HEK293 (cell line): ENCODE data around the gene CCNY.

Experiments used
- CTCF ChIA-PET: fragments of 350-600 bp; formaldehyde crosslinking; extraction: SDS; loops from one replicate; lab custom pipeline; 2021; ENCODE audit warnings: antibody characterized with exemption; lab: Yijun Ruan, JAX
- POLR2A ChIA-PET: fragments of 300-600 bp; formaldehyde crosslinking; extraction: SDS; loops from one replicate; lab custom pipeline; 2020; ENCODE audit warnings: antibody characterized with exemption, inconsistent platforms; lab: Yijun Ruan, JAX
- H3K27ac ChIP-seq: fragments of 200-500 bp; sonication (Bioruptor generic); 2 replicates; pipeline ENCODE4 v1.5.1; 2014; ENCODE audit warnings: low read depth, low read length, control low read depth, inconsistent platforms; ENCODE audit errors: extremely low read depth
- H3K36me3 ChIP-seq, 2 experiments: fragments of 200-500 bp in 1 of 2; sonication (Bioruptor generic) in 1 of 2; 1 replicate in 1 of 2; 2 replicates in 1 of 2; pipeline ENCODE4 v1.5.1; 2014 to 2017; ENCODE audit warnings: inconsistent platforms in 2 of 2, low read length in 2 of 2; ENCODE audit not compliant: control insufficient read depth in 2 of 2, insufficient read depth in 1 of 2
- H3K4me1 ChIP-seq: fragments of 200-500 bp; sonication (Bioruptor generic); 2 replicates; pipeline ENCODE4 v1.5.1; 2014; ENCODE audit warnings: mild to moderate bottlenecking, low read length, inconsistent platforms; ENCODE audit not compliant: control insufficient read depth, insufficient read depth
- H3K4me3 ChIP-seq: 2 replicates; pipeline ENCODE4 v1.5.1; 2011; ENCODE audit warnings: low read depth, mild to moderate bottlenecking, control low read depth, low read length, moderate library complexity
- H3K9me3 ChIP-seq: fragments of 200-500 bp; sonication (Bioruptor generic); 2 replicates; pipeline ENCODE4 v1.5.1; 2014; ENCODE audit warnings: low read depth, low read length, inconsistent platforms; ENCODE audit not compliant: control insufficient read depth, insufficient read depth
- EGR2 ChIP-seq: fragments of 450-650 bp; formaldehyde crosslinking; IDR thresholded peaks from 2 replicates; pipeline ENCODE4 v1.5.1; 2016; ENCODE audit warnings: low read depth, missing biosample characterization, missing genetic modification characterization
- HOXD13 ChIP-seq: sonication (generic); formaldehyde crosslinking; IDR thresholded peaks from 2 replicates; pipeline ENCODE4 v1.8.0; 2022; ENCODE audit warnings: missing genetic modification reagents, borderline replicate concordance
- OSR2 ChIP-seq: fragments of 450-650 bp; formaldehyde crosslinking; IDR thresholded peaks from 2 replicates; pipeline ENCODE4 v1.5.1; 2016; ENCODE audit warnings: missing biosample characterization, missing genetic modification characterization
- SP7 ChIP-seq: fragments of 450-650 bp; formaldehyde crosslinking; IDR thresholded peaks from 2 replicates; pipeline ENCODE4 v1.5.1; 2016; ENCODE audit warnings: missing biosample characterization, missing genetic modification characterization
- WT1 ChIP-seq: fragments of 450-650 bp; formaldehyde crosslinking; IDR thresholded peaks from 2 replicates; pipeline ENCODE4 v1.5.1; 2016; ENCODE audit warnings: missing biosample characterization, missing genetic modification characterization
- ZEB2 ChIP-seq: fragments of 450-650 bp; formaldehyde crosslinking; IDR thresholded peaks from 2 replicates; pipeline ENCODE4 v1.5.1; 2016; ENCODE audit warnings: missing biosample characterization, missing genetic modification characterization
- ZNF112 ChIP-seq: fragments of 450-650 bp; formaldehyde crosslinking; IDR thresholded peaks from 2 replicates; pipeline ENCODE4 v1.5.0; 2017; ENCODE audit warnings: missing biosample characterization, missing genetic modification characterization
- ZNF146 ChIP-seq: fragments of 450-650 bp; formaldehyde crosslinking; IDR thresholded peaks from 2 replicates; pipeline ENCODE4 v1.5.1; 2016; ENCODE audit warnings: missing biosample characterization, missing genetic modification characterization
- ZNF155 ChIP-seq: fragments of 450-650 bp; formaldehyde crosslinking; IDR thresholded peaks from 2 replicates; pipeline ENCODE4 v1.5.1; 2016; ENCODE audit warnings: missing biosample characterization, missing genetic modification characterization
- ZNF2 ChIP-seq: fragments of 450-650 bp; formaldehyde crosslinking; IDR thresholded peaks from 2 replicates; pipeline ENCODE4 v1.5.1; 2016; ENCODE audit warnings: missing biosample characterization, missing genetic modification characterization
- ZNF223 ChIP-seq: fragments of 450-650 bp; formaldehyde crosslinking; IDR thresholded peaks from 2 replicates; pipeline ENCODE4 v1.5.1; 2016; ENCODE audit warnings: missing biosample characterization, missing genetic modification characterization
- ZNF274 ChIP-seq, 2 experiments: fragments of 200-500 bp in 1 of 2; fragments of 450-650 bp in 1 of 2; sonication (Bioruptor generic) in 1 of 2; formaldehyde crosslinking in 1 of 2; IDR thresholded peaks; 2 replicates each; pipeline versions ENCODE4 v1.5.1 to v1.6.1; 2014 to 2016; ENCODE audit warnings: borderline replicate concordance in 1 of 2, inconsistent platforms in 1 of 2, low read length in 1 of 2, missing biosample characterization in 1 of 2, missing genetic modification characterization in 1 of 2
- ZNF311 ChIP-seq: fragments of 450-650 bp; formaldehyde crosslinking; IDR thresholded peaks from 2 replicates; pipeline ENCODE4 v1.5.1; 2017; ENCODE audit warnings: missing biosample characterization, missing genetic modification characterization, borderline replicate concordance
- ZNF473 ChIP-seq: fragments of 450-650 bp; formaldehyde crosslinking; IDR thresholded peaks from 2 replicates; pipeline ENCODE4 v1.5.1; 2017; ENCODE audit warnings: missing biosample characterization, missing genetic modification characterization
- ZNF501 ChIP-seq: fragments of 450-650 bp; formaldehyde crosslinking; IDR thresholded peaks from 2 replicates; pipeline ENCODE4 v1.5.1; 2016; ENCODE audit warnings: missing biosample characterization, missing genetic modification characterization
- ZNF510 ChIP-seq: fragments of 450-650 bp; formaldehyde crosslinking; IDR thresholded peaks from 2 replicates; pipeline ENCODE4 v1.5.1; 2018; ENCODE audit warnings: mild to moderate bottlenecking, missing genetic modification characterization, missing biosample characterization; ENCODE audit not compliant: insufficient replicate concordance
- ZNF529 ChIP-seq: fragments of 450-650 bp; formaldehyde crosslinking; IDR thresholded peaks from 2 replicates; pipeline ENCODE4 v1.5.1; 2017; ENCODE audit warnings: missing genetic modification characterization, missing biosample characterization; ENCODE audit not compliant: insufficient replicate concordance
- ZNF530 ChIP-seq: fragments of 450-650 bp; formaldehyde crosslinking; IDR thresholded peaks from 2 replicates; pipeline ENCODE4 v1.5.1; 2016; ENCODE audit warnings: low read depth, missing biosample characterization, missing genetic modification characterization
- ZNF585B ChIP-seq: fragments of 450-650 bp; formaldehyde crosslinking; IDR thresholded peaks from 2 replicates; pipeline ENCODE4 v1.5.1; 2016; ENCODE audit warnings: missing biosample characterization, missing genetic modification characterization
- ZNF654 ChIP-seq: fragments of 450-650 bp; formaldehyde crosslinking; IDR thresholded peaks from 2 replicates; pipeline ENCODE4 v1.5.1; 2016; ENCODE audit warnings: low read depth, missing biosample characterization, missing genetic modification characterization
- ZNF670 ChIP-seq: fragments of 450-650 bp; formaldehyde crosslinking; IDR thresholded peaks from 2 replicates; pipeline ENCODE4 v1.5.1; 2016; ENCODE audit warnings: missing biosample characterization, missing genetic modification characterization, low read depth
- ZNF792 ChIP-seq: fragments of 450-650 bp; formaldehyde crosslinking; IDR thresholded peaks from 2 replicates; pipeline ENCODE4 v1.5.1; 2016; ENCODE audit warnings: missing biosample characterization, missing genetic modification characterization
- ZNF830 ChIP-seq: fragments of 450-650 bp; IDR thresholded peaks from 2 replicates; pipeline ENCODE4 v1.5.0; 2018; ENCODE audit warnings: missing biosample characterization, missing genetic modification characterization, low read depth, mild to moderate bottlenecking, moderate library complexity
- TF ChIP-seq, protein P1 (sequence below): IDR thresholded peaks from 2 replicates; pipeline ENCODE4 v1.6.1; 2011; ENCODE audit warnings: mild to moderate bottlenecking, low read depth, low read length, borderline replicate concordance
- TF ChIP-seq, protein P2 (sequence below): fragments of 450-650 bp; formaldehyde crosslinking; IDR thresholded peaks from 2 replicates; pipeline ENCODE4 v1.5.1; 2016; ENCODE audit warnings: missing biosample characterization, missing genetic modification characterization

Gene CCNY

DNA sequence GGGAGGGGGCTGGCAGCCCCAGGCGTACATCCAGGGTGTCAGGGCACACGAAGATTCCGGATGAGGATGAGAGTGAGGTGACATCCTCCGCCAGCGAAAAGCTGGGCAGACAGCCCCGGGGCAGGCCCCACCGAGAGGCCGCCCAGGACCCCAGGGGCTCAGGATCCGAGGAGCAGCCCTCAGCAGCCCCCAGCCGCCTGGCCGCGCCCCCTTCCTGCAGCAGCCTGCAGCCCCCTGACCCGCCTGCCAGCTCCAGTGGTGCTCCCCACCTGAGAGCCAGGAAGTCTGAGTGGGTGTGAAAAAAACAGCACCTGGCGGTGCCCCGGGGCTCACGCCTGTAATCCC lies 272.0 kb downstream of the CCNY start:
- H3K4me3 ChIP-seq = no peak overlapping the region
- no peak for TF ChIP-seq OSR2
- TF ChIP-seq ZNF792 (tag by site-specific recombination) = no peak
- TF ChIP-seq ZNF654 (tag by site-specific recombination) = no peak
- TF ChIP-seq WT1 (tag by site-specific recombination) = no peak
- no peak for TF ChIP-seq ZEB2 (tag by site-specific recombination)
- TF ChIP-seq ZNF510 (tag by site-specific recombination) = no peak
- no peak for TF ChIP-seq ZNF530 (tag by site-specific recombination)
- TF ChIP-seq, protein P1, sequence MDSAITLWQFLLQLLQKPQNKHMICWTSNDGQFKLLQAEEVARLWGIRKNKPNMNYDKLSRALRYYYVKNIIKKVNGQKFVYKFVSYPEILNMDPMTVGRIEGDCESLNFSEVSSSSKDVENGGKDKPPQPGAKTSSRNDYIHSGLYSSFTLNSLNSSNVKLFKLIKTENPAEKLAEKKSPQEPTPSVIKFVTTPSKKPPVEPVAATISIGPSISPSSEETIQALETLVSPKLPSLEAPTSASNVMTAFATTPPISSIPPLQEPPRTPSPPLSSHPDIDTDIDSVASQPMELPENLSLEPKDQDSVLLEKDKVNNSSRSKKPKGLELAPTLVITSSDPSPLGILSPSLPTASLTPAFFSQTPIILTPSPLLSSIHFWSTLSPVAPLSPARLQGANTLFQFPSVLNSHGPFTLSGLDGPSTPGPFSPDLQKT = no peak
- TF ChIP-seq HOXD13 = no peak
- no peak for TF ChIP-seq ZNF223 (tag by site-specific recombination)
- no peak for TF ChIP-seq ZNF501 (tag by site-specific recombination)
- TF ChIP-seq EGR2 = no peak
- CTCF ChIA-PET = interaction anchor here (0.7 kb wide), 1 partner anchor 1156 kb away, joined by 3 read pairs; no protein-coding TSS in a partner anchor

DNA sequence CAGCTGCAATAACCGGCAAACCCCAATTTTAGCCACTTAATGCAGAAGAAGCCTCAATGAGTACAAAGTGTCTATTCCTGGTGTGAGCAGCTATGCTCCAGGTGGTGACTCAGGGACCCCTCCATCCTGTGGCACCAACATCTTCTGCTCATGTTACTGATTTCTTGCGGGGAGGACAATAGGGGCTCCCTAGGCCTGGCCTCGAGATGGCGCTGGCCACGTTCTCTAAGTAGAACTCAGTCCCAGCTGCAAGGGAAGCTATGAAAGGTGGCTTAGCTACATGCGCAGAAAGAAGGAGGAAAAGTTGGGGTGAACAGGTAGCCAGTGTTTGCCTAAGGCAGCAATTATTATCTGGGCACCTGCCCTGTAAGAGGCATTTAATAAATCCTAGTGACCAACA lies 275.4 kb downstream of the CCNY start:
- Histone ChIP-seq H3K27ac (no peak overlapping the region), H3K4me3 (no peak overlapping the region), H3K4me1 (no peaks in the 10 kb centered on the region), H3K36me3 (no peaks in the 10 kb centered on the region)
- POLR2A ChIA-PET = no interaction called here
- TF ChIP-seq ZNF2 (no peak), ZNF529 (tag by site-specific recombination) (no peak), ZNF473 (tag by site-specific recombination) (no peak), ZNF830 (tag by site-specific recombination) (no peak), ZNF311 (no peak), ZNF146 (no peak), ZNF274 (IDR thresholded peaks at IDR 0.05; ENCODE audit: low read length) (no peak), ZNF274 (tag by site-specific recombination; IDR thresholded peaks at IDR 0.05; ENCODE audit: borderline replicate concordance) (no peak), SP7 (tag by site-specific recombination) (no peak), ZNF670 (tag by site-specific recombination) (no peak), ZNF112 (tag by site-specific recombination) (no peak), ZNF155 (tag by site-specific recombination) (no peak), ZNF585B (tag by site-specific recombination) (no peak)
- TF ChIP-seq, protein P2, sequence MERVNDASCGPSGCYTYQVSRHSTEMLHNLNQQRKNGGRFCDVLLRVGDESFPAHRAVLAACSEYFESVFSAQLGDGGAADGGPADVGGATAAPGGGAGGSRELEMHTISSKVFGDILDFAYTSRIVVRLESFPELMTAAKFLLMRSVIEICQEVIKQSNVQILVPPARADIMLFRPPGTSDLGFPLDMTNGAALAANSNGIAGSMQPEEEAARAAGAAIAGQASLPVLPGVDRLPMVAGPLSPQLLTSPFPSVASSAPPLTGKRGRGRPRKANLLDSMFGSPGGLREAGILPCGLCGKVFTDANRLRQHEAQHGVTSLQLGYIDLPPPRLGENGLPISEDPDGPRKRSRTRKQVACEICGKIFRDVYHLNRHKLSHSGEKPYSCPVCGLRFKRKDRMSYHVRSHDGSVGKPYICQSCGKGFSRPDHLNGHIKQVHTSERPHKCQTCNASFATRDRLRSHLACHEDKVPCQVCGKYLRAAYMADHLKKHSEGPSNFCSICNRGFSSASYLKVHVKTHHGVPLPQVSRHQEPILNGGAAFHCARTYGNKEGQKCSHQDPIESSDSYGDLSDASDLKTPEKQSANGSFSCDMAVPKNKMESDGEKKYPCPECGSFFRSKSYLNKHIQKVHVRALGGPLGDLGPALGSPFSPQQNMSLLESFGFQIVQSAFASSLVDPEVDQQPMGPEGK (tag by site-specific recombination) = no peak
- TF ChIP-seq, all 188 proteins: peak for 0
- H3K9me3 ChIP-seq = no peaks in the 10 kb centered on the region
- CTCF ChIA-PET = no interaction called here

More for the DNA sequence above, 272.0 kb downstream of the CCNY start:
- Histone ChIP-seq H3K27ac (no peak overlapping the region), H3K4me1 (no peaks in the 10 kb centered on the region), H3K9me3 (no peaks in the 10 kb centered on the region), H3K36me3 (no peaks in the 10 kb centered on the region)
- POLR2A ChIA-PET = no interaction called here
